ENCODE results near the gene ULBP3.

ULBP3 gene

GRCh38 chr6:150044621-150045145 is 24.2 kb downstream of the ULBP3 start:
- DNase-seq (ENCODE audit: insufficient read length, low spot score) (no peak), FAIRE-seq (no peak)
- TF ChIP-seq CTCF (IDR thresholded peaks at IDR 0.05; ENCODE audit: insufficient read depth, missing control alignments), result no peak

DNA sequence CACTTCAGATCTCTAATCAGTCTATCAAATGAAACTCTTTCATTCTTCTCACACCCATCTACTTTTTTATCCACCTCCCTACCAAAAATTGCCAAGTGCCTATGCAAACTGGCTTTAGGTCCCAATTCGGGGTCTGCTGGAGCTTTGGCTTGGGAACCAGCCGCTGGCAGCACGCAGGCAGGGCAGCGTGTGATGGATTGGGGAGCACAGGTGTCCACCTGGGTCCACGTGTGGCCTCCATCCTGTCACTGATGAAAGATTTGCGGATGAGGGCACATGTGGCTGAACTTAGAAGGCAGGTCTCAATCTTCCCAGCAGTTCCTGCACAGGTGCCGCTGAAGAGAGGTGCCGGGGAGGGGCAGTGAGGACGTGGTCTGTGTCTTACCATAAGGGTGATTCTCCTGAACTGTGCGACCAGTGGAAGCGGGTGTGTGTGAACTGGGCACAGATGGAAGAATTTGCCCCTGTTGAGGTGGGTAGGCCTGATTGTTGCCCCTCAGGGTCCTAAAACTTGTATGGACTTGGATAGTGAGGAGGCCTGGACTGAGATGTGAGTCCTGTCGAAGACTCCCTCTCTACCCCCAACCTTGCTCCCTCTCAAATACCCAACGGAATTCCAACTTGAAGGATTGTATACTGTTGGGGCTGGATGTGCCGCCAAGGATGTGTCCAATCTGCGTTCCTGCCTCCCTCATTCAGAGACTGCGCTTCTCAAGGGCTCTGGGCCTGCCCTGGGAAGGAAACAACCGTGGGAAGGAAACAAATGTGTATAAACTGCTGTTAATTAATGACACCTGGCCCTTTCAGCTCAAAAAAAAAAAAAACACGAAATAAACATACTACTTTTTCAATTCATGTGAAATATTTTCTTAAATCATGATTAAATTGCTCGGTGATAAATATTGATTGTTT is 25.2 kb downstream of the ULBP3 start:
- no peak for DNase-seq (ENCODE audit: insufficient read length, low spot score)
- no peak for TF ChIP-seq CTCF (IDR thresholded peaks at IDR 0.05; ENCODE audit: insufficient read depth, missing control alignments)
- no peak for FAIRE-seq

- FAIRE-seq, result no peak
- TF ChIP-seq CTCF (IDR thresholded peaks at IDR 0.05; ENCODE audit: insufficient read depth, missing control alignments), result no peak
- no peak for DNase-seq (ENCODE audit: insufficient read length, low spot score)
Observed at GRCh38 chr6:150043096-150043495, 25.8 kb downstream of the ULBP3 start.

DNA sequence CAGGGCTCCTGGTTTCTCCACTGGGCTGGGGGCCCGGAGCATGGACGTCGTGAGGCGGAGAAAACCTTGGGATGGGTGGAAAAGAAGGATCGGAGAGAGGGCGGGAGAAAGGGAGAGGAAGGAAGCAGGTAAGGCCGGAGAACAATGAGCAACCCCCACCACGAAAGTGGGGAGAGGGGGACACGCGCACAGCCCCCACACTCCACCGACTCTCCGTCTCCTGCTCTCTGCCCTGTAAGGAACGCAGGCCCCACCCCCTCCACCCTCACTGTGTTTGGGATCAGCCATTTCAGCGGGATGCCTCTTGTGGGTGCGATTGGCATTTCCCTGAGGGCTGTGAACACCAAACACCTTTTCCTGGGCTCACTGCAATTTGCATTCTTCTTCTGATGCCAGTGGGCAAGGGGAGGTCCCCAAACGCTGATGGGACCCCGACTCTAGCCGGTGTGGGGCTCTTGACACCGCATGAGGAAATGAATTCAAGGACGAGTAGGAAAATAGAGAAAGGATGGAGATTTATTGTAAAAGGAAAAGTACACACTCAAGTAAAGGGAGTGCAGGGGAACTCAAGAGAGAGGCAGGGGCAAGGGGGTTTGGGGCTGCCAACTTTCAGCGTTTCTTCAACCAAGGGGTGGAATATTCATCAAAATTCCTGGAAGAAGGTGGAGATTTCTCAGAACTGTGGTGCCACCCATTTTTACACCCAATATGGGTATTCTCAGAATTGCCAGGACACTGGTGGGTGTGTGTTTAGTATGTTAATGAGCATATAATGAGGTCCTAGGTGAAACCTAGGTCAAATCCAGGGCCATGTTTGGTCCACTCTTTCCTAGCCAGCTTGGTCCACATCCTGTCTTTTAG is 30.5 kb downstream of the ULBP3 start:
- DNase-seq (ENCODE audit: insufficient read length, low spot score) (no peak), FAIRE-seq (no peak)
- no peak for TF ChIP-seq CTCF (IDR thresholded peaks at IDR 0.05; ENCODE audit: insufficient read depth, missing control alignments)

DNA sequence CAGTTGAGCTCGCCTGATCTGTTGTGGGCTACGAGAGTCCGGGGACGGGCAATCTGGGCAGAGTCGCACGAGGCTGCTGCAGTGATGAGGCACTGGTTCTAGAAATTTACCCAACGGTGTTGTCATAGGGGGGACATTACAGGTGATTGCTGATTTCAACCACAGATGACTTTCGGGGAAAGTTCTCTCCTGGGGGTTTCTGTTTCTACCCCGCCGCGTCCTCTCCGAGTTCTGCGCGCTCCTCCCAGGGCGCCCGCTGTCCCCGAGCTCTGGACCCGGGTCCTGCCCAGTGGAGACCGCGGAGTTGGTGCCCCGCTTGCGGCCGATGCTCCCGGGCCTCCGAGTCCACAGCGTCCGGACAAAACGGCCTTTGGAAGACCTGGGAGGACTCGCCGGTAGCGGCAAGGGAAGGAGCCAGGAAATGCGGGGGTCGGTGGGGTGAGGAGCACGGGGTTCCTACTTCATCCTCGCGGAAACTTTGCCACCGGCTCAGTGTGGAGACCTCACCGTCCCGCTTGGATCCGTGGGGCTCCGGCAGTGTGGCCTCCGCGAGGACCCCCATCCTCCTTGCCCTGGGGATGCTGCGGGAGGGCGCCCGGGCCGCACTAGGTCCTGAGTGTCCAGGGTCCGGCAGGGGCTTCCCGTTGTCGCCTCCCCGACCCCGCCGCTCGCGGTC is 31.3 kb downstream of the ULBP3 start:
- DNase-seq (ENCODE audit: insufficient read length, low spot score) (no peak), FAIRE-seq (no peak)

GRCh38 chr6:150036081-150036480 is 32.8 kb downstream of the ULBP3 start:
- no peak for TF ChIP-seq CTCF (IDR thresholded peaks at IDR 0.05; ENCODE audit: insufficient read depth, missing control alignments)
- FAIRE-seq, result no peak
- DNase-seq (ENCODE audit: insufficient read length, low spot score), result no peak

More for the DNA sequence above, 31.3 kb downstream of the ULBP3 start:
- TF ChIP-seq CTCF (IDR thresholded peaks at IDR 0.05; ENCODE audit: insufficient read depth, missing control alignments), result no peak

Measured in D721Med (cell line).